Heart left ventricle (tissue), 16 donors: ENCODE data around the gene CLCNKA. TPM values are rescaled to one million over a fixed set of nuclear protein-coding genes. Genes with fewer than 3 reads are reported as not detected.

ENCODE experiments used
- ATAC-seq, 4 donors: fragments of 200-7000 bp; cut with Tn5 transposase; one replicate each; pipeline ENCODE4 v1.9.1; 2020 to 2022; ENCODE audit warnings: moderate library complexity in 4 of 4, mild to moderate bottlenecking in 3 of 4, moderate number of reproducible peaks in 1 of 4
- DNase-seq, 5 donors: peaks; one replicate each; pipeline ENCODE4 v3.0.0-alpha.2; 2020
- H3K27ac ChIP-seq, 12 donors: fragments of 200-600 bp; sonication (generic) in 4 of 12; one replicate each; pipeline versions ENCODE4 v1.5.0 to v1.8.0; 2016 to 2022; ENCODE audit warnings: mild to moderate bottlenecking in 2 of 12
- H3K27me3 ChIP-seq, 9 donors: fragments of 200-600 bp; sonication (generic) in 2 of 9; one replicate each; pipeline versions ENCODE4 v1.5.1 to v1.8.0; 2016 to 2022; ENCODE audit warnings: mild to moderate bottlenecking in 3 of 9
- H3K36me3 ChIP-seq, 9 donors: fragments of 200-600 bp; sonication (generic) in 2 of 9; one replicate each; pipeline versions ENCODE4 v1.5.0 to v1.8.0; 2018 to 2022; ENCODE audit warnings: mild to moderate bottlenecking in 2 of 9
- H3K4me1 ChIP-seq, 12 donors: fragments of 200-600 bp; sonication (generic) in 4 of 12; one replicate each; pipeline versions ENCODE4 v1.5.0 to v1.8.0; 2016 to 2022; ENCODE audit warnings: mild to moderate bottlenecking in 3 of 12
- H3K4me3 ChIP-seq, 12 donors: fragments of 200-600 bp; sonication (generic) in 4 of 12; one replicate each; pipeline versions ENCODE4 v1.5.0 to v1.8.0; 2017 to 2022; ENCODE audit warnings: mild to moderate bottlenecking in 9 of 12, moderate library complexity in 4 of 12
- H3K9me3 ChIP-seq, 12 donors: fragments of 200-600 bp; sonication (generic) in 4 of 12; one replicate each; pipeline versions ENCODE4 v1.5.0 to v1.8.0; 2016 to 2022; ENCODE audit warnings: mild to moderate bottlenecking in 1 of 12
- POLR2A ChIP-seq, 2 donors: fragments of 450-650 bp; IDR thresholded peaks; one replicate each; pipeline ENCODE4 v1.6.1; 2017; ENCODE audit warnings: antibody characterized with exemption in 2 of 2, mild to moderate bottlenecking in 2 of 2, moderate library complexity in 2 of 2
- WGBS, 4 donors: extraction: QIAGEN DNeasy Blood & Tissue Kit in 2 of 4; methylation state at CpG; one replicate each; pipeline versions ENCODE4 v1.1.5 to v1.1.7; 2013 to 2018; 5-methylcytosine and 5-hydroxymethylcytosine counted together
- intact Hi-C, 10 donors: fragments of 100-400 bp; cut with DNase I; formaldehyde crosslinking; loops; one replicate each; pipeline versions ENCODE4 v1.11.1 to v1.14.2; 2022
- polyA plus RNA-seq, 2 donors: library from polyadenylated mRNA; stranded (reverse); fragments of 200-250 nt; gene quantifications; one replicate each; pipeline ENCODE4 v1.2.3, GENCODE V29; 2013
- total RNA-seq, 9 donors: library from RNA; depleted of rRNA in 2 of 9; stranded (reverse); fragments of >200 nt in 2 of 9; fragmentation: NEBNext Ultra II Directional in 3 of 9; extraction: Animal tissue kit (Norgen Biotek cat#: 25700) in 3 of 9; gene quantifications; one replicate each; pipeline versions ENCODE4 v1.1.0 to v1.2.4, GENCODE V29; 2016 to 2023
- TF ChIP-seq, protein P1 (sequence below), 12 donors: fragments of 200-600 bp; sonication (generic) in 4 of 12; IDR thresholded peaks; one replicate each; pipeline versions ENCODE4 v1.5.0 to v1.8.0; 2018 to 2022; ENCODE audit warnings: antibody characterized with exemption in 12 of 12, mild to moderate bottlenecking in 5 of 12
- donor health status: ischemic (EF 13 %, LVEDD 7.1; RV severe dilation, severe dysfunction).
- donor health status: healthy with polysubstance abuse.
- donor health status: DM: no; HTN: yes; CAD: no.
- donor health status: DM: no; HTN: no; CAD: no.
- donor health status: ischemic (EF 25% LVEDD 6.9; RV normal size, moderate dysfunction).
- donor health status: ischemic (EF 25% LVEDD 5.7; RV mildly dilated, moderate dysfunction).
- donor health status: healthy.
- donor health status: DM: yes; HTN: yes; CAD: no.
- donor health status: ischemic (EF 35%, LVEDD 5.7; RV mildly dilated, moderate dysfunction).
- donor health status: nonischemic (EF 11% LVEDD 7.7; RV severe dilation, severe dysfunction).
- donor health status: DM: yes; HTN: yes; CAD: no.
- donor health status: PGD.
- donor health status: ischemic (EF 29% LVEDD 5.4; RV normal size, mild dysfunction).
- donor health status: nonischemic (EF 23%, LVEDD 6.1; RV moderate dilation, normal function).

The CLCNKA gene
- total and polyA plus RNA-seq, 11 donors = 0.25 to 1.1 (median 0.53) TPM; not detected in 2

DNA sequence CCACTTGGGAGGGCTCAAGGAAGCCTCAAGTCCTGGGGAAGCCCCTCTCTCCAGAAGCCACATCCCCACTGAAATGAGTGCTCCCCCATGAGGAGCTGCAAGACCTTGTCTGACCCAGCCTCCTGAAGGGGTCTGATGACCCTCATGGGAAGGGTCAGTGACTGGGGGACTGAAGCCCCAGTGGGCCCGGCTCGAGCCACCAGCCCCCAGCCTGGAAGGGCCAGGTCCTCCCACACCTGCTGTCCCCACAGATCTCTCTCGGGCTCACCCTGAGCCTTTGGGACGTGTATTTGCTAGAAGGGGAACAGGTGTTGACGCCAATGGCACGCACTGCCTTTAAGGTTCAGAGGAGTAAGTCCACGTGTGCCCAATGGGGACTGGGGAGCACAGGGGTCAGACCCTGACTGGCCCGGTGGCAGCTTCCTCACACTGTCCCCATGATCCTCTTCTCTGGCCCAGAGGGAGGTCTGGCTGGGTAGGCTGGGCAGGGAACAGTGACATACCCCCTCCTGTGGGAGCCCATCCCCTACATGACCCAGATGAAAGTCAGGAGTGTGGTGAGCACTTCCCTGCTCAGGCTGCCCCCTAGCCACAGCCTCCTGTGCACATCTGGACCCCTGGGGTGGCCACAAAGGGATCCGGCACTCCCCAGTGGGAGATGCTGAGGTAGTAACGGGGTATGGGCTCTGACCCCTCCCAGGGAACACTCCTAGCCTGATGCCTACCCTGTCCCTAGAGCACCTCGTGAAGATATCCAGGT is 30.2 kb upstream of the CLCNKA start:
- TF ChIP-seq, protein P1, sequence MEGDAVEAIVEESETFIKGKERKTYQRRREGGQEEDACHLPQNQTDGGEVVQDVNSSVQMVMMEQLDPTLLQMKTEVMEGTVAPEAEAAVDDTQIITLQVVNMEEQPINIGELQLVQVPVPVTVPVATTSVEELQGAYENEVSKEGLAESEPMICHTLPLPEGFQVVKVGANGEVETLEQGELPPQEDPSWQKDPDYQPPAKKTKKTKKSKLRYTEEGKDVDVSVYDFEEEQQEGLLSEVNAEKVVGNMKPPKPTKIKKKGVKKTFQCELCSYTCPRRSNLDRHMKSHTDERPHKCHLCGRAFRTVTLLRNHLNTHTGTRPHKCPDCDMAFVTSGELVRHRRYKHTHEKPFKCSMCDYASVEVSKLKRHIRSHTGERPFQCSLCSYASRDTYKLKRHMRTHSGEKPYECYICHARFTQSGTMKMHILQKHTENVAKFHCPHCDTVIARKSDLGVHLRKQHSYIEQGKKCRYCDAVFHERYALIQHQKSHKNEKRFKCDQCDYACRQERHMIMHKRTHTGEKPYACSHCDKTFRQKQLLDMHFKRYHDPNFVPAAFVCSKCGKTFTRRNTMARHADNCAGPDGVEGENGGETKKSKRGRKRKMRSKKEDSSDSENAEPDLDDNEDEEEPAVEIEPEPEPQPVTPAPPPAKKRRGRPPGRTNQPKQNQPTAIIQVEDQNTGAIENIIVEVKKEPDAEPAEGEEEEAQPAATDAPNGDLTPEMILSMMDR (IDR thresholded peaks at IDR 0.05) = no peak
- no peak for TF ChIP-seq POLR2A (IDR thresholded peaks at IDR 0.05)
- 90 to 93% (median 91%) methylated on average over 8 to 11 of the region's 11 CpGs for WGBS, 4 donors
- H3K9me3 ChIP-seq = no peaks in the 10 kb centered on the region
- no peaks in the 10 kb centered on the region for H3K4me1 ChIP-seq
- no peak overlapping the region for H3K4me3 ChIP-seq
- no peak for DNase-seq
- no peaks in the 10 kb centered on the region for H3K36me3 ChIP-seq
- H3K27ac ChIP-seq = no peak overlapping the region
- no peak for ATAC-seq
- intact Hi-C loops = loop anchor here (2.0 to 5.0 kb wide), 4 partner anchors 174 to 199 kb away; no protein-coding TSS in a partner anchor
- H3K27me3 ChIP-seq = no peaks in the 10 kb centered on the region

GRCh38 chr1:15992187-15992553 is 29.7 kb upstream of the CLCNKA start:
- H3K36me3 ChIP-seq = no peaks in the 10 kb centered on the region
- no peak overlapping the region for H3K4me3 ChIP-seq
- intact Hi-C loops = loop anchor here (2.0 to 5.0 kb wide), 4 partner anchors 175 to 200 kb away; no protein-coding TSS in a partner anchor
- DNase-seq (no peak), ATAC-seq (no peak)
- H3K4me1 ChIP-seq = no peaks in the 10 kb centered on the region
- no peaks in the 10 kb centered on the region for H3K9me3 ChIP-seq
- TF ChIP-seq, protein P1 (IDR thresholded peaks at IDR 0.05) = no peak
- TF ChIP-seq POLR2A (IDR thresholded peaks at IDR 0.05) = no peak
- H3K27ac ChIP-seq = no peak overlapping the region
- WGBS, 4 donors = 92 to 95% (median 93%) methylated on average over 7 of the region's 7 CpGs
- no peaks in the 10 kb centered on the region for H3K27me3 ChIP-seq

- TF ChIP-seq, protein P1 (IDR thresholded peaks at IDR 0.05) = no peak
- TF ChIP-seq POLR2A (IDR thresholded peaks at IDR 0.05) = no peak
- H3K4me3 ChIP-seq = no peak overlapping the region
- H3K27me3 ChIP-seq = no peaks in the 10 kb centered on the region
- no peak for ATAC-seq
- H3K9me3 ChIP-seq = no peaks in the 10 kb centered on the region
- intact Hi-C loops = loop anchor here (2.0 to 5.0 kb wide), 4 partner anchors 176 to 201 kb away; no protein-coding TSS in a partner anchor
- WGBS, 4 donors = 74 to 85% (median 81%) methylated on average over 7 to 17 of the region's 17 CpGs
- no peak for DNase-seq
- H3K27ac ChIP-seq = no peak overlapping the region
- no peaks in the 10 kb centered on the region for H3K36me3 ChIP-seq
- H3K4me1 ChIP-seq = no peaks in the 10 kb centered on the region
These were observed 29.0 kb upstream of the CLCNKA start for GRCh38 chr1:15992582-15993500.

DNA sequence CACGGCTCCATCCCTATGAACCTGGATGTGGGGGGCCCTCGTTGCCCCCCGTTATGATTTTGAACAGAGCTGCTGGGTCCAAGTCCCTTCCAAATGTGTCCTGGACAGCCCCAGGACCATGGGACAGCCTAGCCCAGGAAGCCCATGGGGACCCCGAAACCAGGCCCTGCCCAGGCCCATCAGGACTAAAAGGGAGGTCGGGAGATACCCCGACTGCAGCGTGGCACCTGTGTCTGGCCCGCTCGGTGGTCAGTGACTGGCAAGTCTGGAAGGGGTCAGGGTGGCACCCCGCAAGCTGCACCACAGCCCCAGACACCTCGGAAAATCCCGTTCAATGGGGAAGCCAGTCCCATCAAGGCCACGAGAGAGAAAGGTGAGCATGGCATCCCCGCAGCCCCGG is 28.2 kb upstream of the CLCNKA start:
- TF ChIP-seq, protein P1 (IDR thresholded peaks at IDR 0.05) = no peak
- TF ChIP-seq POLR2A (IDR thresholded peaks at IDR 0.05) = no peak
- 87 to 93% (median 90%) methylated on average over 5 to 15 of the region's 15 CpGs for WGBS, 4 donors
- no peaks in the 10 kb centered on the region for H3K27me3 ChIP-seq
- DNase-seq = no peak
- intact Hi-C loops = loop anchor here (1.0 to 5.0 kb wide), 7 partner anchors 176 to 201 kb away; no protein-coding TSS in a partner anchor
- H3K4me3 ChIP-seq = no peak overlapping the region
- ATAC-seq = no peak
- H3K27ac ChIP-seq = no peak overlapping the region
- H3K9me3 ChIP-seq = no peaks in the 10 kb centered on the region
- no peaks in the 10 kb centered on the region for H3K4me1 ChIP-seq
- H3K36me3 ChIP-seq = no peaks in the 10 kb centered on the region
